ENCODE measurements around the gene EPS8L2.

EPS8L2 gene

GRCh38 chr11:665062-665703 lies 40.8 kb upstream of the EPS8L2 start:
- Histone ChIP-seq H3K27ac (peak overlapping the region; percentile 69), H3K4me3 (peak overlapping the region; percentile 51), H3K9ac (ENCODE audit: insufficient read length) (peak overlapping the region; percentile 52), H3K9me3 (ENCODE audit: low read depth, low read length) (no peaks in the 10 kb centered on the region), H3K36me3 (ENCODE audit: insufficient read depth, low read length) (peaks cover 32% of the 10 kb centered on the region)
- peak; percentile 32 for DNase-seq (ENCODE audit: low read depth, low spot score)
- TF ChIP-seq POLR2AphosphoS5 (IDR thresholded peaks at IDR 0.05; ENCODE audit: borderline replicate concordance, low read depth, low read length): no peak
- no peak for TF ChIP-seq FOXP2 (optimal IDR thresholded peaks at IDR 0.05; ENCODE audit: control extremely low read depth, extremely low read length, insufficient read depth)
- TF ChIP-seq EZH2 (IDR thresholded peaks at IDR 0.05): no peak

DNA sequence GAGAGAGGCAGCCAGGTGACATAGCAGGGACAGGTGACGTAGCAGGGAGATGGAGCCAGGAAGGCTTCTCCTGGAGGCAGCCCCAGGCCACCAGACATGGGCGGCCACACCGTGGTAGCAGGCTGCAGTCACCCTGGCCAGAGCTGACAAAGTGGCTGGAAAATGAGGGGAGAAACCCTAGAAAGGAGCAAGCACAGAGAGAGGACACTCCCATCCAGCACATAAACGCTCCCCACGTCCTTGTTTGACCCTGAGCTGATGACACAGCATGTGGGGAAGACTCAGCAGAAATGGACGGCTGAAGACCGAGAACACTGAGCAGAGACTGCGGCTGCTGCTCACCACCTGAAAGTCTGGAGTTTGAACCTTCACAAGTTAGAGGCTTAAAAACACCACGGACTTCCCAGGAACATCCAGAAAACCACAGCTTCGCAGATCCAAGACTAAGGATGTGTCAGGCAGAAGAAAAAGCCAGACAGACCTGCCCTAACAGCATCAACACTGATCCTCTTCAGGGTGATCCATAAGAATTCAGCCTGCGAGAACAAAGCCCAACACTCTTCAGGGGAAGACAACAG lies 40.2 kb upstream of the EPS8L2 start:
- TF ChIP-seq POLR2AphosphoS5 (IDR thresholded peaks at IDR 0.05; ENCODE audit: borderline replicate concordance, low read depth, low read length) (no peak), EZH2 (IDR thresholded peaks at IDR 0.05) (no peak), FOXP2 (optimal IDR thresholded peaks at IDR 0.05; ENCODE audit: control extremely low read depth, extremely low read length, insufficient read depth) (no peak)
- H3K4me3 ChIP-seq: peak overlapping the region; percentile 51
- peak overlapping the region; percentile 52 for H3K9ac ChIP-seq (ENCODE audit: insufficient read length)
- no peak for DNase-seq (ENCODE audit: low read depth, low spot score)
- no peaks in the 10 kb centered on the region for H3K9me3 ChIP-seq (ENCODE audit: low read depth, low read length)
- H3K27ac ChIP-seq: peak overlapping the region; percentile 69
- H3K36me3 ChIP-seq (ENCODE audit: insufficient read depth, low read length): peaks cover 27% of the 10 kb centered on the region

- Histone ChIP-seq H3K36me3 (ENCODE audit: insufficient read depth, low read length) (peaks cover 39% of the 10 kb centered on the region), H3K4me3 (no peak overlapping the region)
Observed at GRCh38 chr11:673866-674265, 32.2 kb upstream of the EPS8L2 start.

DNA sequence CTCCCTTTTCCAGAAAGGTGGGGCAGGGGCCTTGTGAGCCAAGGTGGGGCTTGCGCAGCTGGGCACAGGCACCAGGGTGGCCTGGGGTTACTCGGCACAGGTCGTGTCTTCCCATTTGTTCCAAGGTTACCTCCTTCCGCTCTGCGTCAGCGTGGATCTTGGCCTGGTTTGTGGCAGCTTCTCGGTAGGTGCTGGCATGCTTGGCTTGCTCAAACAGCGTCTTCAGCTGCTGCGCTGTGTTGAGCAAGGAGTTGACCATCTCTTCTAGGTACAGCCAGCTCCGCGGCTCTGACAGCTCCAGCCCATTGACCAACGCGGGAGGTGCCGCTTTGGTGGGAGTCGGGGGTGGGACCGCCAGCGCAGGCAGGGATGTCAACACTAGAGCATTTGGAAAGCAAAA lies 31.6 kb upstream of the EPS8L2 start:
- peaks cover 40% of the 10 kb centered on the region for H3K36me3 ChIP-seq (ENCODE audit: insufficient read depth, low read length)
- no peaks in the 10 kb centered on the region for H3K9me3 ChIP-seq (ENCODE audit: low read depth, low read length)
- H3K9ac ChIP-seq (ENCODE audit: insufficient read length): no peak overlapping the region
- no peak overlapping the region for H3K27ac ChIP-seq
- DNase-seq (ENCODE audit: low read depth, low spot score): no peak
- no peak for TF ChIP-seq EZH2 (IDR thresholded peaks at IDR 0.05)
- TF ChIP-seq FOXP2 (optimal IDR thresholded peaks at IDR 0.05; ENCODE audit: control extremely low read depth, extremely low read length, insufficient read depth): no peak
- no peak for TF ChIP-seq POLR2AphosphoS5 (IDR thresholded peaks at IDR 0.05; ENCODE audit: borderline replicate concordance, low read depth, low read length)
- H3K4me3 ChIP-seq: no peak overlapping the region

More at GRCh38 chr11:673866-674265, 32.2 kb upstream of the EPS8L2 start:
- DNase-seq (ENCODE audit: low read depth, low spot score): no peak
- TF ChIP-seq POLR2AphosphoS5 (IDR thresholded peaks at IDR 0.05; ENCODE audit: borderline replicate concordance, low read depth, low read length) (no peak), EZH2 (IDR thresholded peaks at IDR 0.05) (no peak), FOXP2 (optimal IDR thresholded peaks at IDR 0.05; ENCODE audit: control extremely low read depth, extremely low read length, insufficient read depth) (no peak)
- Histone ChIP-seq H3K9me3 (ENCODE audit: low read depth, low read length) (no peaks in the 10 kb centered on the region), H3K27ac (no peak overlapping the region), H3K9ac (ENCODE audit: insufficient read length) (no peak overlapping the region)

DNA sequence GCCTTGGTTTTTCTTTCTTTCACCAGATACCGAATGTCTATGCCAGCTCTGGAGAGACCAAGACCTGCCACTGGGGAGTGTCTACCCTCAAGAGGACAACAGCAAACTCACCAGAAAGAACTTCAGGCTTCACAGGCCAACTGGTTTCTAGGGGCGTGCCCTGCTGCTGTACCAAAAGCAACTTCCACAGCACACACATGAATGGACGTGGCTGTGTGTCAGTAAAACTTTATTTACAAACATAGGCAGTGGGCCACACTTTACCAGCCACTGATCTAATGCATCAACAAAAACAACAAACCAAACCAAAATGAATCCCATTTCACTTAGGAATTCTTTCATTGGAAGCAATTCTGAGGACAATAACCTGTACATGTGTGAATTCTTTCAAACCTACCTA lies 27.7 kb upstream of the EPS8L2 start:
- Histone ChIP-seq H3K36me3 (ENCODE audit: insufficient read depth, low read length) (peaks cover 62% of the 10 kb centered on the region), H3K27ac (no peak overlapping the region), H3K9ac (ENCODE audit: insufficient read length) (no peak overlapping the region), H3K9me3 (ENCODE audit: low read depth, low read length) (no peaks in the 10 kb centered on the region), H3K4me3 (no peak overlapping the region)
- DNase-seq (ENCODE audit: low read depth, low spot score): no peak
- TF ChIP-seq EZH2 (IDR thresholded peaks at IDR 0.05) (no peak), POLR2AphosphoS5 (IDR thresholded peaks at IDR 0.05; ENCODE audit: borderline replicate concordance, low read depth, low read length) (no peak), FOXP2 (optimal IDR thresholded peaks at IDR 0.05; ENCODE audit: control extremely low read depth, extremely low read length, insufficient read depth) (no peak)

- no peak for DNase-seq (ENCODE audit: low read depth, low spot score)
- H3K4me3 ChIP-seq: no peak overlapping the region
- H3K9me3 ChIP-seq (ENCODE audit: low read depth, low read length): no peaks in the 10 kb centered on the region
- H3K36me3 ChIP-seq (ENCODE audit: insufficient read depth, low read length): peaks cover 62% of the 10 kb centered on the region
- 0 out of 2 replicates have a peak overlapping the region, but pooled peaks have one; percentile 46 for H3K27ac ChIP-seq
- H3K9ac ChIP-seq (ENCODE audit: insufficient read length): no peak overlapping the region
- TF ChIP-seq FOXP2 (optimal IDR thresholded peaks at IDR 0.05; ENCODE audit: control extremely low read depth, extremely low read length, insufficient read depth) (no peak), EZH2 (IDR thresholded peaks at IDR 0.05) (no peak), POLR2AphosphoS5 (IDR thresholded peaks at IDR 0.05; ENCODE audit: borderline replicate concordance, low read depth, low read length) (no peak)
Observed at GRCh38 chr11:679271-680207, 26.5 kb upstream of the EPS8L2 start.

- H3K36me3 ChIP-seq (ENCODE audit: insufficient read depth, low read length): peaks cover 64% of the 10 kb centered on the region
- H3K9me3 ChIP-seq (ENCODE audit: low read depth, low read length): no peaks in the 10 kb centered on the region
- no peak for DNase-seq (ENCODE audit: low read depth, low spot score)
- peak overlapping the region; percentile 46; the same call in 1 of the 2 replicates for H3K27ac ChIP-seq
- no peak overlapping the region for H3K4me3 ChIP-seq
- no peak overlapping the region for H3K9ac ChIP-seq (ENCODE audit: insufficient read length)
- TF ChIP-seq POLR2AphosphoS5 (IDR thresholded peaks at IDR 0.05; ENCODE audit: borderline replicate concordance, low read depth, low read length) (no peak), EZH2 (IDR thresholded peaks at IDR 0.05) (no peak), FOXP2 (optimal IDR thresholded peaks at IDR 0.05; ENCODE audit: control extremely low read depth, extremely low read length, insufficient read depth) (no peak)
Observed at GRCh38 chr11:680476-680875, 25.6 kb upstream of the EPS8L2 start.

- Histone ChIP-seq H3K9ac (ENCODE audit: insufficient read length) (no peak overlapping the region), H3K4me3 (no peak overlapping the region), H3K36me3 (ENCODE audit: insufficient read depth, low read length) (peaks cover 68% of the 10 kb centered on the region), H3K9me3 (ENCODE audit: low read depth, low read length) (no peaks in the 10 kb centered on the region), H3K27ac (no peak overlapping the region)
- TF ChIP-seq FOXP2 (optimal IDR thresholded peaks at IDR 0.05; ENCODE audit: control extremely low read depth, extremely low read length, insufficient read depth): no peak
- TF ChIP-seq POLR2AphosphoS5 (IDR thresholded peaks at IDR 0.05; ENCODE audit: borderline replicate concordance, low read depth, low read length): no peak
- TF ChIP-seq EZH2 (IDR thresholded peaks at IDR 0.05): no peak
- DNase-seq (ENCODE audit: low read depth, low spot score): no peak
Observed at GRCh38 chr11:680970-681369, 25.1 kb upstream of the EPS8L2 start.
